Osteocyte (in vitro differentiated cells): Measurements from ENCODE around the gene TSPEAR. TPM values are rescaled to one million over a fixed set of nuclear protein-coding genes. Genes with fewer than 3 reads are reported as not detected.

ENCODE experiments used
- DNase-seq: peaks from one replicate; pipeline ENCODE4 v3.0.0; 2021; ENCODE audit warnings: mixed read lengths; ENCODE audit not compliant: unreplicated experiment; ENCODE audit errors: extremely low spot score
- H3K27ac Mint-ChIP-seq: one replicate; pipeline ENCODE4 v1.8.0; 2021; ENCODE audit warnings: mild to moderate bottlenecking, mixed read lengths; ENCODE audit not compliant: unreplicated experiment
- H3K27me3 Mint-ChIP-seq: one replicate; pipeline ENCODE4 v1.8.0; 2021; ENCODE audit warnings: mixed read lengths; ENCODE audit not compliant: unreplicated experiment
- H3K36me3 Mint-ChIP-seq: one replicate; pipeline ENCODE4 v1.8.0; 2021; ENCODE audit warnings: mixed read lengths; ENCODE audit not compliant: unreplicated experiment
- H3K4me1 Mint-ChIP-seq: one replicate; pipeline ENCODE4 v1.8.0; 2021; ENCODE audit warnings: mixed read lengths; ENCODE audit not compliant: unreplicated experiment
- H3K4me3 Mint-ChIP-seq: one replicate; pipeline ENCODE4 v1.8.0; 2021; ENCODE audit warnings: mild to moderate bottlenecking, moderate library complexity, mixed read lengths; ENCODE audit not compliant: unreplicated experiment
- H3K9me3 Mint-ChIP-seq: one replicate; pipeline ENCODE4 v1.8.0; 2021; ENCODE audit warnings: mixed read lengths; ENCODE audit not compliant: unreplicated experiment
- long read RNA-seq: library from polyadenylated mRNA; unstranded; transcript quantifications from one replicate; pipeline ENCODE4 v2.0.0, GENCODE V29; 2021
- total RNA-seq: library from RNA; stranded (reverse); gene quantifications from 2 replicates; pipeline ENCODE4 v1.2.1, GENCODE V29; 2021
- TF ChIP-seq, protein P1 (sequence below): fragments of 200-600 bp; sonication (generic); IDR thresholded peaks from 2 replicates; pipeline ENCODE4 v1.5.0; 2021; ENCODE audit warnings: antibody characterized with exemption, mild to moderate bottlenecking, moderate library complexity

Gene TSPEAR
- not detected in 2 replicates for total RNA-seq
- long read RNA-seq = 0 reads

- peaks cover 72% of the 10 kb centered on the region for H3K27me3 Mint-ChIP-seq
- H3K9me3 Mint-ChIP-seq = no peaks in the 10 kb centered on the region
- peak; percentile 78 for DNase-seq
- no peaks in the 10 kb centered on the region for H3K36me3 Mint-ChIP-seq
- TF ChIP-seq, protein P1, sequence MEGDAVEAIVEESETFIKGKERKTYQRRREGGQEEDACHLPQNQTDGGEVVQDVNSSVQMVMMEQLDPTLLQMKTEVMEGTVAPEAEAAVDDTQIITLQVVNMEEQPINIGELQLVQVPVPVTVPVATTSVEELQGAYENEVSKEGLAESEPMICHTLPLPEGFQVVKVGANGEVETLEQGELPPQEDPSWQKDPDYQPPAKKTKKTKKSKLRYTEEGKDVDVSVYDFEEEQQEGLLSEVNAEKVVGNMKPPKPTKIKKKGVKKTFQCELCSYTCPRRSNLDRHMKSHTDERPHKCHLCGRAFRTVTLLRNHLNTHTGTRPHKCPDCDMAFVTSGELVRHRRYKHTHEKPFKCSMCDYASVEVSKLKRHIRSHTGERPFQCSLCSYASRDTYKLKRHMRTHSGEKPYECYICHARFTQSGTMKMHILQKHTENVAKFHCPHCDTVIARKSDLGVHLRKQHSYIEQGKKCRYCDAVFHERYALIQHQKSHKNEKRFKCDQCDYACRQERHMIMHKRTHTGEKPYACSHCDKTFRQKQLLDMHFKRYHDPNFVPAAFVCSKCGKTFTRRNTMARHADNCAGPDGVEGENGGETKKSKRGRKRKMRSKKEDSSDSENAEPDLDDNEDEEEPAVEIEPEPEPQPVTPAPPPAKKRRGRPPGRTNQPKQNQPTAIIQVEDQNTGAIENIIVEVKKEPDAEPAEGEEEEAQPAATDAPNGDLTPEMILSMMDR = no peak
- peaks cover 7% of the 10 kb centered on the region for H3K4me1 Mint-ChIP-seq
- no peak within 1 kb of the TSS for H3K27ac Mint-ChIP-seq
- H3K4me3 Mint-ChIP-seq = no peak within 1 kb of the TSS
Measured at GRCh38 chr21:44711327-44712202, at the start of gene TSPEAR. Gene TSPEAR, minus strand, starts transcription at chr21:44711572. Its CDS starts 58 bp downstream, at chr21:44711514.

DNA sequence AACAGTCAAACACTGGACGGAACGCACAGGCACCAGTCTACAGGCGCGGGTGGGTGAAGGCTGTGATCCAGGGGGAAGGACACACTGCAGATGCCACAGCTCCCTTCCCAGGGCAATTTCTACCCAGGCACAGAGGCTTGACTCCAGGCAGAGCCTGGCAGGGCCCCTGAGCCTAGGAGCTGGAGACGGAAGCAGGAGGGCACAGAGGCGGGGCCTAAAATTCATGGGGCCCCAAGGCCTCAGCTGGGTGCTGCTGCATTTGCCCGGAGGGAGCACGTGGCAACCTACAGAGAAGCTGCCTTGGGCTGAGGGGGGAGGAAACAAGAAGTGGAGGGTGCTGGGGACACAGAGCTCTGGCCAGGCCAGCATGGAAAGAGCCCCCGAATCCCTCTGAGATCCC, 49.0 kb upstream of the TSPEAR start:
- Mint-ChIP-seq H3K9me3 (no peaks in the 10 kb centered on the region), H3K27ac (no peak overlapping the region), H3K27me3 (no peaks in the 10 kb centered on the region), H3K4me1 (no peaks in the 10 kb centered on the region), H3K36me3 (no peaks in the 10 kb centered on the region), H3K4me3 (no peak overlapping the region)
- TF ChIP-seq, protein P1 = no peak
- peak; percentile 81 for DNase-seq

DNA sequence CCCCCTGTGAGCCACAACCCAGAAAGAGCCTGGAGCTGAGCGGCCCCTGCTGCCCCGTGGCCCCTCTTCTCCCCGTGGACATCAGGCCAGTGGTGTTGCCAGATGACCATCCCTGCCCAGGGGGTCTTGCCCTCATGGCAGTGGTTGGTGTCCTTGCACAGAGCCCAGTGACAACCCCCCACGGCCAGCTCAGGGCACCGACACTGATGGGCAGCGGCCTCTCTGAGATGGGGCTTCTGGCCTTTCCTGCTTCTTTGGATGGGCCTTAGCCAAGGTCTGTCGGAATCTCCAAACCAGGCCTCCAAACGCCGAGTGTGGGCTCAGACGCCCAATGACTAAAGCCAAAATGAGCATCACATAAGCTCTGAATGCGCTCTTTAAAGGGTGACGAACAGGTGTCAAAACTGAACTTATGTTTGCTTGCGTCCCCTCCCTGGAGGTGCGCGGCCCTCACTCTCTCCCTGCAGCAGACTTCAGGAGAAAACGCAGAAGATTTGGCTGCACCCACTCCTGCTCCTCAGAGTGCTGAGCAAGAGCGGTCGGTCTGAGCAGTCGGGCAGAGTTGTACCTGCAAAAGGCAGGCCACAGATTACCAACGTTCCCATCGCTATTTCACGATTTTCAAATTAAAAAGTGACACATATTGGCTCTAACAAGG, 48.4 kb upstream of the TSPEAR start:
- no peak for DNase-seq
- no peaks in the 10 kb centered on the region for H3K36me3 Mint-ChIP-seq
- H3K4me3 Mint-ChIP-seq = no peak overlapping the region
- peaks cover 2% of the 10 kb centered on the region for H3K4me1 Mint-ChIP-seq
- TF ChIP-seq, protein P1 = no peak
- peaks cover 5% of the 10 kb centered on the region for H3K9me3 Mint-ChIP-seq
- H3K27me3 Mint-ChIP-seq = no peaks in the 10 kb centered on the region
- H3K27ac Mint-ChIP-seq = no peak overlapping the region

- Mint-ChIP-seq H3K36me3 (no peaks in the 10 kb centered on the region), H3K9me3 (peaks cover 9% of the 10 kb centered on the region), H3K4me1 (peaks cover 2% of the 10 kb centered on the region), H3K4me3 (no peak overlapping the region), H3K27ac (no peak overlapping the region), H3K27me3 (no peaks in the 10 kb centered on the region)
- TF ChIP-seq, protein P1 = no peak
- peak; percentile 80 for DNase-seq
Measured at GRCh38 chr21:44758781-44759627, 47.6 kb upstream of the TSPEAR start.
